A673 (cell line): ENCODE results near the gene EWSR1.

Experiments used
- EZH2 ChIP-seq: fragments of 200-600 bp; sonication (generic); IDR thresholded peaks from 2 replicates; pipeline ENCODE4 v1.6.1; 2017; ENCODE audit warnings: borderline replicate concordance, low read depth, mild to moderate bottlenecking, mixed read lengths, antibody characterized with exemption, low read length; ENCODE audit not compliant: poor library complexity, severe bottlenecking
- TF ChIP-seq, protein P1 (sequence below): fragments of 300-800, 200-600 bp; sonication (generic); conservative IDR thresholded peaks from 2 replicates; pipeline ENCODE4 v1.5.1; 2017; ENCODE audit warnings: low read depth, mild to moderate bottlenecking, antibody characterized with exemption, low read length, moderate library complexity, mixed read lengths

DNA sequence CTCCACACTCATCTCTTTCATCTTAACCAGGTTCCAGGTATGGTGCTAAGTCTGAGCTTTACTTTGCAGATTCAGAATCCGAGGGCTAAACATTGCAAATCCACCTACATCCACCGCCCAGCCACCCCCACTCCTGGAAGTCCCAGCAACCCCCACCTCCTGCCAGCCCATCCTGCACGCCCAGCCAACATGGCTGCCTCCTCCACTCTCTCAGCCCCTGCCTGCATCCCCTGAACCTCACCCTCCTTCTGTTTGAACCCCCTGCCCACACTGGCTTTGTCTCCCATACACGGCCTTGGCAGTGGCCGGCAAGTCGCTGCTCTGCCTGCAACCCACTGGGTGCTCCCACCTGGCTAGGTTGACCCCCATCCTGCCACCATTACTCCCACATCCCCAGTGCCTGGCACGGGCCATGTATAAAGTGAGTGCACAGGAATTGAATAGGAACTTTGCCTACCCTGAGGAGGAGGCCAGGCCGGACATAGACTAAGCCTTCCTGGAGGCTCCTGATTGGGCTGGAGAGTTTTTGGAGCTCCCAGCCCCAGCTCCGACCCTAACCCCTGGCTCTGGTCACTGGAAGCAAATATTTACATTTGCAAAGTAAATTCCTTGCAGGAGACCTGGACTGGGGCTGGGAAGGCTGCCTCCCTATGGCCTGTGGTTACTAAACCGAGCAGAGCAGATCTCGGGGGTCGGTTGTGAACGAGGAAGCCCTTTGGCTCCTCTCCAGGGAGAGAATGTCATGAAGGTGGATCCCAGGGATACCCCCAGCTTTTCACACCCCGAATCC is 48.0 kb upstream of the EWSR1 start:
- TF ChIP-seq, protein P1, sequence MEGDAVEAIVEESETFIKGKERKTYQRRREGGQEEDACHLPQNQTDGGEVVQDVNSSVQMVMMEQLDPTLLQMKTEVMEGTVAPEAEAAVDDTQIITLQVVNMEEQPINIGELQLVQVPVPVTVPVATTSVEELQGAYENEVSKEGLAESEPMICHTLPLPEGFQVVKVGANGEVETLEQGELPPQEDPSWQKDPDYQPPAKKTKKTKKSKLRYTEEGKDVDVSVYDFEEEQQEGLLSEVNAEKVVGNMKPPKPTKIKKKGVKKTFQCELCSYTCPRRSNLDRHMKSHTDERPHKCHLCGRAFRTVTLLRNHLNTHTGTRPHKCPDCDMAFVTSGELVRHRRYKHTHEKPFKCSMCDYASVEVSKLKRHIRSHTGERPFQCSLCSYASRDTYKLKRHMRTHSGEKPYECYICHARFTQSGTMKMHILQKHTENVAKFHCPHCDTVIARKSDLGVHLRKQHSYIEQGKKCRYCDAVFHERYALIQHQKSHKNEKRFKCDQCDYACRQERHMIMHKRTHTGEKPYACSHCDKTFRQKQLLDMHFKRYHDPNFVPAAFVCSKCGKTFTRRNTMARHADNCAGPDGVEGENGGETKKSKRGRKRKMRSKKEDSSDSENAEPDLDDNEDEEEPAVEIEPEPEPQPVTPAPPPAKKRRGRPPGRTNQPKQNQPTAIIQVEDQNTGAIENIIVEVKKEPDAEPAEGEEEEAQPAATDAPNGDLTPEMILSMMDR = no peak
- no peak for TF ChIP-seq EZH2
